Dermis blood vessel endothelial cell (primary cell): ENCODE data around the gene ERCC3. TPM values are rescaled to one million over a fixed set of nuclear protein-coding genes. Genes with fewer than 3 reads are reported as not detected.
A peak's percentile ranks its signal among the peaks of the same experiment; 100 is the strongest.
"Not testable (repeated sequence)": the region's sequence is repeated elsewhere in the genome, so short reads cannot be mapped to it uniquely, and the experiment has no call there.

Experiments
- DNase-seq: peaks from one replicate; pipeline ENCODE4 v3.0.0; 2010
- total RNA-seq: library from RNA; depleted of rRNA; stranded (reverse); fragments of >200 nt; gene quantifications from 2 replicates; pipeline ENCODE4 v1.2.3, GENCODE V29; 2014

ERCC3 gene
- total RNA-seq, 1 donor from 2014 or later, result 49.2 TPM

DNA sequence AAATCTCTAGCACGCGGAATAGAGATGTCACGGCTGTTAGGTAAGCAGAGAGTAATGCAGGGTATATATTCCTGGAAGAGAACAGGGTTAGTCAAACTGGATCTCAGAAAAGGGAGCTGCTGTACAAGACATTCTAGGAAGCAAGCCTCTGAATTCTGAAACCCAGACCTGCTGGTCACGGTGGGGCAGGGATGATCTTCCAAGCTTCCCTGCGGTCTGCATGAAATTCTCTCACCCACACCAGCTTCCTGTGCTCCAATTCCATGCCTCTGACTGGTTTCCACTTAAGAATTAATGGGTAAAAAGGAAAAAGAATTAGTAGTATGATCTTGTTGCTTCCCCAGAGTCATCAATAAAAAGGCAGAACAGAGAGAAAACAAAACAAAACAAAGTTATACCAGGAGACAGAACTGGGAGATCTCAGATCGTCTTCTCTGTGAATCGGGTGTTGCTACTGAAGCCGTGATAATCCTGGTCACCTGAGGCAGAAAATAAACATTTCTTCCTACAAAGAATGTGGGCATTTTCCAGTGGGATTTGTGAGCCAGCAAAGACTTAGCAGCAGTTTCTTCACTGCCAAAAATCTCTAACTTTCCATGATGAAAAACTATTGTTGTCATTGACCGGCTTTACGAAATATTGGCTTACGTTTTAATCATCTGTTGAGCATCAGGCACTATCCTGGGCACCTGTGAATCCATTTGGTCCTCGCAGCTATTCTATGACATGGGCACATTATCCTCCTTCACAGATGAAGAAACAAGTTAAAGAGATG is 68.6 kb downstream of the ERCC3 start:
- peak; percentile 16 for DNase-seq

DNA sequence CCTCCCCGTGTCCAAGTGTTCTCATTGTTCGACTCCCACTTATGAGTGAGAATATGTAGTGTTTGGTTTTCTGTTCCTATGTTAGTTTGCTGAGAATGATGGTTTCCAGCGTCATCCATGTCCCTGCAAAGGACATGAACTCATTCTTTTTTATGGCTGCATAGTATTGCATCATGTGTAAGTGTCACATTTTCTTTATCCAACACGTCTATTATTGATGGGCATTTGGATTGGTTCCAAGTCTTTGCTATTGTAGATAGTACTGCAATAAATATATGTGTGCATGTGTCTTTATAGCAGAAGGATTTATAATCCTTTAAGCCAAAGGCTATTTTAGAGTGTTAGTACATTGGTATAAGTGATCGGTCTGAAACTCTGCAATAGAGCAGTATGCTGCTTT is 69.8 kb downstream of the ERCC3 start:
- not testable (repeated sequence) for DNase-seq

DNA sequence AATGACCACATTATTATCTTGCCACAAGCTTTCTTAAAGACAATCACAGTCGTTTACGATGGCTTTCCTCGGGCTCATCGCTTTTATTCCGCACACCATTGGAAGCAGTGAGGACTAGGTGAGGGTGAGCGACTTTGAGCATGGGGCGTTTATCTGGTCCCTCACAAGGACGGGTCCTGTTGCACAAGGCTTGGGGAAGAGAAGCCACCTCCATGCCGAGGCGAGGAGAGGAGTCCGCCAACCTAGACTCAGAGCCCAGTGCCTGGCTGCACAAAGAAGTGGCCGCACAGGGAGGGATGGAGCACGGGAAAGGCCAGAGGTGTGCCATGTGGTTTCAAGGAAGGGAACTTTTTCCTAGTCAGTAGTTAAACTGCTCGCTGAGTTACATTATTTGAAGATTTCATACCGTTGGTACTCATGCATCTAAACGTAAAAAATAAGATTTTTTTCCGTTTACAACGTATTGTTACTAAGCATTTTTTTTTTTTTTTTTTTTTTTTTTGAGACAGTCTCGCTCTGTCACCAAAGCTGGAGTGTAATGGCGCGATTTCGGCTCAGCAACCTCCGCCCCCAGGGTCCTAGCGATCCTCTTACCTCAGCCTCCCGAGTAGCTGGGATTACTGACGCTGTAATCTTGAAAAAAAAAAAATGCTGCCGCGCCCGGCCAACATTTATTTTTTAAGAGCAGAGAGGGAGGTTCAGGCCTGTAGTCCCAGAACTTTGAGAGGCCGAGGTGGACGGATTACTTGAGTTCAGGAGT is 73.0 kb downstream of the ERCC3 start:
- no peak for DNase-seq

DNA sequence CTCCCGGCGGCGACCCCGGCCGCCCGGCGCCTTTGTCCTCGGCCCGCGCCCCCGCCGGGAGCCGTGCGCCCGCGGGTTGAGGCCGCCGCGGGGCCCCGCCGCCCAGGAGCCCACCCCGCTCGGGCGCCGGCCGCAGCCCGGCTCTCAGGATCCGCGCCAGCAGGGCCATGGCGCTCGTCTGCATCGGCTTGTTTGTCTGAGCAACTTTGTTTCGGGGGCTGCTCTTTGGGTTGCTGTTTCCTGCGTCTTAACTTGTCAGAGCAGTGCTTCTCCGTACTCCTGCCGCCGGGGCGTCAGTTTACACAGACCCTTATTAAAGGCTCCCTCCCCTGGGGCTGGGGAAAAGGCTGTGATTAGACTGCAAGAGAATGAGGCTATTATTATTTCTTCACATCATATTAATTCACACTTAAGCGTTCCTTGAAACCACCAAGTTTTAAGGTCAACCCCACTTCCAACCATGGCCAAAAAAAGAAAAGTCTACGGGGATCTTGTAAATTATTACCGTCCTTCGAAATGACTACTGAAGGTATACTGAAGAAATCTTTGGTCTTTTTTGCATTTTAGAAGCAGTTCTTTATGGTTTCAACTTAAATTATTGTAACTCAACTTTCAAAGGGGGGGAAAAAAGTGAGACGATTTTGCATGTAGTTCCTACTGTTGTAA is 73.7 kb downstream of the ERCC3 start, which contains the start of gene CYP27C1:
CYP27C1 (minus strand) TSS at position 198 of the 666 bp plus-strand sequence; CDS start at position 169, 29 bp downstream.
- peak; percentile 12 for DNase-seq

DNA sequence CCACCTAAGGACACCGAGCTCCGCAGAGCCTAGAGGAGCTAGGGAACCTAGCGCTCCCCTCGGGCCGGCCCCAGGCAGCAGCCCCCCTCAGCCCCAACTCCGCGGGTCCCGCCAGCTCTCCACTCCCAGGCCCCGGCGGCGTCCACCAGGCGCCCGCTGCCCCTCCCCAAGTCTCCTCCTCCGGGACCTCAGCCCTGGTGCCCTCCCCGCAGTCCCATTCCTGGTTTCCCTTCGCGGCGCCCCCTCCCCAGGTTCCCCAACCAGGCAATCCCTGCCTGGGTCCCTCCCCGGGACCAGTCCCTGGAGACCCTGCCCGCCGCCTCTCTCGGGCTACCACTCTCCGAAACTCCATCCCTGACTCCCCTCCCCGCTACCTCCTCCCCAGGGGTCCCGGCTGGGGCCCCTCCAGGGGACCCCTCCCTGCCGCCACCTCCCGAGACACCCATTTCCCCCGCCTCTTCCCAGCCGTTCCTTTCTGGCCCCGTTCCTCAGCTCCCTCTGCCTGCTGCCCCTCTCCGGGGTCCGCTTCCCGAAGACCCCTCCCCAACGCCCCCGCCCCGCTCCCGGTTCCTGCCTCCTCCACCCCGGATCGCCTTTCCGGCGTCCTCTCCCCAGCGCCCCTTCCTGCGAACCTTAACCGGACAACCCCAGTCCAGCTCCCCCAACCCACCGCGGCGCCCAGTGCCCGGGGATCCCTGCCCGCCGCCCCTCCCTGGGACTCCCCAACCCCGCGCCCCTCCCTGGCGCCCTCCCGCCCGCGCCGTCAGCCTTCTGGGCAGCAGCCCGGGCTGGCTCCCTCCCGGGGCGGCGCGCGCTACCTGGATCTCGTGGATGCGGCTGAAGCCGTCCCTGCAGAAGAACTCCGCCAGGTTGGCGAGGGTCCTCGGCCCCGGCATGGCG is 74.5 kb downstream of the ERCC3 start:
- no peak for DNase-seq

DNA sequence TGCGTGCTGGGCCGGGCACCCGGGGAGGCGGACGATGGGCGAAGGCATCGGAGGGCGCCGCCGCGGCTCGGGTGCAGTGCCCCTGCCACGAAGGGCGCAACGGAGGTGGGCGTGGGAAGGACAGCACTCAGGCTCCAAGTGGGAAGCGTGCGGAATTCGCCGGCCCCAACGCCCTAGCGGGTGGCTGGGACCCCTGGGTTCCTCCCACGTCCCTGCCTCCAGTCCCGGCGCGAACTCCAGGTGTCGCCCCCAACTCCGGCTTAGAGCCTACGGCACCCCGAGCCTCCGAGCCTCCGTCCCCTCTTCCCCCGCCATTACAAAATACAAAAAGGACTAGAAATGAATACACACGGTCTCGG is 75.2 kb downstream of the ERCC3 start:
- DNase-seq, result peak; percentile 11

DNA sequence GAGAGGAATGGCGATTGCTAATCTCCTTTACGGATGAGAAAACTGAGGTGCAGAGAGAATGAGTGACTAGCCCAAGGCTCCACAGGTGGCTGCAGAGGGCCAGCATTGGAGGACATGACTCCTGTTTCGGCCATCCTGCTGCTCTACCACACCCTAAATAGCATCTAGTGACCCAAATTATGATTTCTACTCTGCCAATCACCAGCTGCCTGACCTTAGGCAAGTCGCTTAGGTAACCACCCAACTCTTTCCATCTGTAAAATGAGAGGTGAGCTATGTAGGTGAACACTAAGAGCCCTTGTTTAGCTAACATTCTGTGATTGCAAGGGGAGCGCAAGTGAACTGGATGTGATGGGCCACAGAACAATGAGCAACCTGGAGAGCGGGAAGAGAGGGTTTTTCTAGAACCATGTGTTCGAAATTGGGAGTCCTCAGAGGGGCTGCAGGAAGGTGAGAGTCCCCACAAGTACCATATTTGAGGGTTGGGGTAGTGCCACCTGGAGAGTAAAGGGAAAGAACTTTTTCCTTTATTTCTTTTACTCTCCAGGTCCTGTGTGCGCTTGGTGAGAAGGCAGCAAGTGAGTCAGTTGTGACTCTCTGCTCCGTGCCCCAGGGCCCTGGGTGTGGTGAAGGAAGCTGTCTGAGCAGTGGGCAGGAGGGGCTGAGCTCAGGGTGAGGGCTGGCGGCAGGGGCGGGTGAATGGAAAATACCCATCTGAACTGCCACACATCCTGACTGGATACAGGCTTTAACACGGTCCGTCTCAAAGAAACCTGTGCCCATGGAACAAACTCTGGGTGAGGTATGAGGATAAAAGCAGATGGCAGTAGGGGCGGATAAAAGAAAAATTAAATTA is 76.2 kb downstream of the ERCC3 start:
- peak; percentile 20 for DNase-seq

DNA sequence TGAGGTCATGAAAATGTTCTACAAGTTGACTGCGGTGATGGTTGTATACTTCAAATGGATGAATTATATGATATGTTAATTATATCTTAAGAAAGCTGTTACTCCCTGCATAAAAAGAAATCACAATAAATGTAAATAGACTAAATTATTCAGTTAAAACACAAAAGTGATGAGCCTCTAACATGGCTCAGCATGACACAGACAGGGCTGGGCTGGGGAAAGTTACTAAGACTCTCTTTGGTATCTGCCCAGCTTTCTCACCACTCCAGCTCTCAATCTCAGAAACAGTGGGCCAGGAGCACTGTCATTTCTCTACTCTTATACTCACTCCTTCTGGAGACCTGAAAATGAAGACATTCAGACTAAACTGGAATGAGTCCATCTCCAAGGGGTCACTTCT is 77.4 kb downstream of the ERCC3 start:
- DNase-seq, result no peak

DNA sequence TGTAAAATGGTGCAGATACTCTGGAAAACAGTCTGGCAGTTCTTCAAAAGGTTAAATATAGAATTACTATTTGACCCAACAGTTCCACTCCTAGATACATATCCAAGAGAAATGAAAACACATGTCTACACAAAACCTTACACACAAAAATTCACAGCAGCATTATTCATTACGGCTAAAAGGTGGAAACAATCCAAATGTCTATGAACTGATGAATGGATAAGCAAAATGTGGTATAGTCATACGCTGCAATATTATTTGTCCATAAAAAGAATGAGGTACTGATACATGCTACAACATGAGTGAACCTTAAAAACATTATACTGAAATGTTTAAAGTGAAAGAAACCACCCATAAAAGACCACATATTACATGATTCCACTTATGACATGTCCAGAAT is 77.8 kb downstream of the ERCC3 start:
- DNase-seq, result no peak

DNA sequence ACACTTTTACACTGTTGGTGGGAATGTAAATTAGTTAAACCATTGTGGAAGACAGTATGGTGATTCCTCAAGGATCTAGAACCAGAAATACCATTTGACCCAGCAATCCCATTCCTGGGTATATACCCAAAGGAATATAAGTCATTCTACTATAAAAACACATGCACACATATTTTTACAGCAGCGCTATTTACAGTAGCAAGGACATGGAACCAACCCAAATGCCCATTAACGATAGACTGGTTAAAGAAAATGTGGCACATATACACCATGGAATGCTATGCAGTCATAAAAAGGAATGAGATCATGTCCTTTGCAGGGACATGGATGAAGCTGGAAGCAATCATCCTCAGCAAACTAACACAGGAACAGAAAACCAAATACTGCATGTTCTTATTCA is 79.7 kb downstream of the ERCC3 start:
- not testable (repeated sequence) for DNase-seq

DNA sequence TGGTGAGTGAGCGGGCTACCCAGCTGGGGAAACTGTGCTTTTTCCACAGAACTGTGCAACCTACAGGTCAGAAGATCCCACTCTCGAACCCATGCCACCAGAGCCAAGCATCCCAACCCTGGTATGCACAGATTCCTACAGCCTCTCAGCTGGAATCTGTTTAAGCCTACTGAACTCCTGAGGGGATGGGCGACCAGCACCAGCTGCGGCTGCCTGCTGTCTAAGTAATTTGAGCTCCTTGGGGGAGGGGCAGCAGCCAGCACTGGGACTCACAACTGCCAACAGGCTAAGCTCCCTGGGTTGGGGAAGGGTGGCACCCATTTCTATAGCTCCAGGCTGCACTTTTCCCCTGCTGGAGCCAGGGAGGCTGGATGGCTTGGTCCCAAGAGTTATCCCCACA is 85.6 kb downstream of the ERCC3 start:
- DNase-seq, result no peak

Other genes starting within 250 kb of the ERCC3 start
- gene BIN1, start 187.0 kb downstream of the ERCC3 start, total RNA-seq, result 34.4 and 49.0 TPM in 2 replicates
- gene CYP27C1, start 73.8 kb downstream of the ERCC3 start, total RNA-seq, result not detected in 2 replicates
- gene MAP3K2, start 93.8 kb upstream of the ERCC3 start, total RNA-seq, result 27.2 and 28.4 TPM in 2 replicates
- 0.17 TPM in 1 of 2 replicates, not detected in the other for gene PROC, start 124.3 kb upstream of the ERCC3 start, total RNA-seq
- 42.8 and 53.1 TPM in 2 replicates for gene IWS1, start 232.3 kb upstream of the ERCC3 start, total RNA-seq
- gene MYO7B, start 241.5 kb upstream of the ERCC3 start, total RNA-seq, result 0.09 TPM in 1 of 2 replicates, not detected in the other